Erythroblast (primary cell): Measurements from ENCODE around the gene SIGLEC14.

ENCODE experiments used
- GATA1 ChIP-seq: IDR thresholded peaks from 2 replicates; pipeline ENCODE4 v1.6.1; 2011; ENCODE audit warnings: low read depth, mild to moderate bottlenecking, control low read depth, low read length, moderate library complexity
- POLR2A ChIP-seq: IDR thresholded peaks from 2 replicates; pipeline ENCODE4 v1.6.1; 2011; ENCODE audit warnings: mild to moderate bottlenecking, low read length

DNA sequence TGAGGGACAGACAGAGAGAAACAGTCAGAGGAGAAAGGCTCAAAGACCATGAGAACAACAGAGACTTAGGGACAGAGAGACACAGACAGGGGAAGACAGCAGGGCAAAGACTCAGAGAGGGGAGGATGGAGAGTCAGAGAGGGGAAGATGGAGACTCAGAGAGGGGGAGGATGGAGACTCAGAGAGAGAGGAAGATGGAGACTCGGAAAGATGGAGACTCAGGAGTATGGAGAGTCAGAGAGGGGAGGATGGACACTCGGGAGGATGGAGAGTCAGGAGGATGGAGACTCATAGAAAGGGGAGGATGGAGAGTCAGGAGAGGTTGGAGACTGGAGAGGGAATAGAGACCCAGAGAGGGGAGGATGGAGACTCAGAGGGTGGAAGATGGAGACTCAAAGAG lies 47.2 kb upstream of the SIGLEC14 start:
- TF ChIP-seq GATA1 (no peak), POLR2A (no peak)
